ENCODE results near the gene CDH23.

DNA sequence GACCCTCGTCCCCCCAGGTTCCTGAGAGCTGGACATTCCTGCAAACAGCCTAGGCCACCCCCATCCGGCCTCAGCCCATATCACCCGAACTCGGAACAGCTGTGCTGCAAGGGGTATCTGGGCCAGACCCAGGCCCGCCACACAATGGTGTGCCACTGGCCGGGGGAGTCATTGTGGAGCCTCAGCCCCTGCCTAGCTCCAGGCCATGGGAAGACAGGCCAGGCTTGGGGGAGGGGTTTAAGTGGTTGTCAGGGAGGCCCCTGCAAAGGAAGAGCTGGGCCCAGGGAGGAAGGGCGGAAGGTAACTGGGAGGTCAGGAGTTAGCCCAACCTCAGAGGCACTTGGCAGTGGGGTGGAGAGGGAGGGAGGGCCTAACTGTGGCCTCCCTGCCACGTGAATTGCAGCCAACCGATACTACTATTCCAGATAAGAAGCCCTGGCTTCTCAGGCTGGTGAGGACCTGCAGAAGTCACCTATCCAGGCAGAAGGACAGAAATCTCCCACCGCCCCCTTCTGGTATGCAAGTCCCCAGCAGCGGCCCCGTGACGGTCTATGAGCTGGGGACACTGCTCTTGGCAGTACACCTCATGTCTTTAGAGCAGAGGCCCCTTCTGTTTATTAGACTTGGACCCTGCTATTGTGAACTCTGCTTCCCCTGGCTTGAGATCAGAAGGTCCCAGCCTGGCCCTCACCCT, 349.8 kb downstream of the CDH23 start:
- TF ChIP-seq, protein P1, sequence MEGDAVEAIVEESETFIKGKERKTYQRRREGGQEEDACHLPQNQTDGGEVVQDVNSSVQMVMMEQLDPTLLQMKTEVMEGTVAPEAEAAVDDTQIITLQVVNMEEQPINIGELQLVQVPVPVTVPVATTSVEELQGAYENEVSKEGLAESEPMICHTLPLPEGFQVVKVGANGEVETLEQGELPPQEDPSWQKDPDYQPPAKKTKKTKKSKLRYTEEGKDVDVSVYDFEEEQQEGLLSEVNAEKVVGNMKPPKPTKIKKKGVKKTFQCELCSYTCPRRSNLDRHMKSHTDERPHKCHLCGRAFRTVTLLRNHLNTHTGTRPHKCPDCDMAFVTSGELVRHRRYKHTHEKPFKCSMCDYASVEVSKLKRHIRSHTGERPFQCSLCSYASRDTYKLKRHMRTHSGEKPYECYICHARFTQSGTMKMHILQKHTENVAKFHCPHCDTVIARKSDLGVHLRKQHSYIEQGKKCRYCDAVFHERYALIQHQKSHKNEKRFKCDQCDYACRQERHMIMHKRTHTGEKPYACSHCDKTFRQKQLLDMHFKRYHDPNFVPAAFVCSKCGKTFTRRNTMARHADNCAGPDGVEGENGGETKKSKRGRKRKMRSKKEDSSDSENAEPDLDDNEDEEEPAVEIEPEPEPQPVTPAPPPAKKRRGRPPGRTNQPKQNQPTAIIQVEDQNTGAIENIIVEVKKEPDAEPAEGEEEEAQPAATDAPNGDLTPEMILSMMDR (IDR thresholded peaks at IDR 0.05): no peak
- TF ChIP-seq OVOL2 (CRISPR knock-in tag; IDR thresholded peaks at IDR 0.05; ENCODE audit: borderline replicate concordance): no peak
- no peak for TF ChIP-seq TP53 (CRISPR knock-in tag; IDR thresholded peaks at IDR 0.05)
- TF ChIP-seq ZNF317 (CRISPR knock-in tag; IDR thresholded peaks at IDR 0.05; ENCODE audit: borderline replicate concordance, low read depth): no peak
- TF ChIP-seq HMGA2 (CRISPR knock-in tag; IDR thresholded peaks at IDR 0.05): no peak
- TF ChIP-seq NR2C2 (CRISPR knock-in tag; IDR thresholded peaks at IDR 0.05): no peak

Data from WTC11 (cell line).